ENCODE results near the gene GGTA1. TPM values are rescaled to one million over a fixed set of nuclear protein-coding genes. Genes with fewer than 3 reads are reported as not detected.

GGTA1 gene
- polyA plus RNA-seq, 1 donor (not counting 4 experiments of a cell fraction or from before 2014, with no cell fraction given) = not detected

DNA sequence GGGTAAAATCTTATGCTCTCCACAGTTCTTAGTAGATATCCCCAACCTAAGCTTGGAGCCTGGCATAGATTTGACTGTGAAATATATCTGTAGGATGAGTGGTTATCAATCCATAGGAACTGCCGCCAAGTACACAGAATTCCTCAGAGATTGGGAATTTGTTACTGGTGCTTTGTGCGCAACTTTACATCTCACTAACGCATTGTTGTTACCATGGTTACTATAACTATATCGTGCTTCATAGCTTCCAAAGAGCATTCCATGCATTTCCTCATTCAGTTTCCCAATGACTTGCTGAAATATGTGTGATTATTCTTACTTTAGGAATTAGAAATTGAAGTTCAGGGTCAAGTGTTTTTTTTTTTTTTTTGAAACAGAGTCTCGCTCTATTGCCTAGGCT lies 9.5 kb upstream of the GGTA1 start:
- H3K79me2 ChIP-seq (ENCODE audit: control insufficient read depth, insufficient read depth, low read length) = no peaks in the 10 kb centered on the region
- H3K9me3 ChIP-seq (ENCODE audit: control insufficient read depth, low read depth, low read length) = no peaks in the 10 kb centered on the region
- H3K4me1 ChIP-seq (ENCODE audit: control insufficient read depth, extremely low read depth, insufficient read depth, low read length) = no peaks in the 10 kb centered on the region
- H3K27ac ChIP-seq (ENCODE audit: control insufficient read depth, insufficient read depth, low read length) = no peak overlapping the region
- no peak overlapping the region for H3K9ac ChIP-seq (ENCODE audit: control insufficient read depth, extremely low read depth, insufficient read depth, low read length)
- FAIRE-seq (no peak), DNase-seq (ENCODE audit: low read depth, low spot score) (no peak)
- H3K4me3 ChIP-seq (ENCODE audit: control insufficient read depth in 2 of 3, extremely low read depth in 1 of 3, insufficient read depth in 2 of 3, low read depth in 1 of 3, low read length in 3 of 3) = no peak overlapping the region
- TF ChIP-seq, protein P1, sequence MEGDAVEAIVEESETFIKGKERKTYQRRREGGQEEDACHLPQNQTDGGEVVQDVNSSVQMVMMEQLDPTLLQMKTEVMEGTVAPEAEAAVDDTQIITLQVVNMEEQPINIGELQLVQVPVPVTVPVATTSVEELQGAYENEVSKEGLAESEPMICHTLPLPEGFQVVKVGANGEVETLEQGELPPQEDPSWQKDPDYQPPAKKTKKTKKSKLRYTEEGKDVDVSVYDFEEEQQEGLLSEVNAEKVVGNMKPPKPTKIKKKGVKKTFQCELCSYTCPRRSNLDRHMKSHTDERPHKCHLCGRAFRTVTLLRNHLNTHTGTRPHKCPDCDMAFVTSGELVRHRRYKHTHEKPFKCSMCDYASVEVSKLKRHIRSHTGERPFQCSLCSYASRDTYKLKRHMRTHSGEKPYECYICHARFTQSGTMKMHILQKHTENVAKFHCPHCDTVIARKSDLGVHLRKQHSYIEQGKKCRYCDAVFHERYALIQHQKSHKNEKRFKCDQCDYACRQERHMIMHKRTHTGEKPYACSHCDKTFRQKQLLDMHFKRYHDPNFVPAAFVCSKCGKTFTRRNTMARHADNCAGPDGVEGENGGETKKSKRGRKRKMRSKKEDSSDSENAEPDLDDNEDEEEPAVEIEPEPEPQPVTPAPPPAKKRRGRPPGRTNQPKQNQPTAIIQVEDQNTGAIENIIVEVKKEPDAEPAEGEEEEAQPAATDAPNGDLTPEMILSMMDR (optimal IDR thresholded peaks at IDR 0.05 in 1 of 3, IDR thresholded peaks at IDR 0.05 in 1 of 3, conservative IDR thresholded peaks at IDR 0.05 in 1 of 3; ENCODE audit: extremely low read depth in 1 of 3, insufficient read depth in 2 of 3, low read length in 3 of 3) = no peak
- no peak for TF ChIP-seq EZH2 (IDR thresholded peaks at IDR 0.05; ENCODE audit: low read length)
- H3K27me3 ChIP-seq (ENCODE audit: control insufficient read depth, extremely low read depth, insufficient read depth, low read length) = no peaks in the 10 kb centered on the region
- dilution Hi-C loops (cut with MboI; ENCODE audit: extremely low pct_ligation_motif_present, low sequenced_read_pairs) = no loop called here
- H3K9me1 ChIP-seq (ENCODE audit: control insufficient read depth, extremely low read depth, insufficient read depth, low read length) = no peaks in the 10 kb centered on the region
- no peaks in the 10 kb centered on the region for H3K36me3 ChIP-seq (ENCODE audit: control insufficient read depth in 2 of 2, extremely low read depth in 1 of 2, insufficient read depth in 2 of 2, low read length in 2 of 2)
- no peaks in the 10 kb centered on the region for H4K20me1 ChIP-seq (ENCODE audit: control insufficient read depth, extremely low read depth, insufficient read depth, low read length)
- no peak overlapping the region for H2AFZ ChIP-seq (ENCODE audit: control insufficient read depth, low read length)
- no peak overlapping the region for H3K4me2 ChIP-seq (ENCODE audit: control insufficient read depth, extremely low read depth, insufficient read depth, low read depth, low read length)

DNA sequence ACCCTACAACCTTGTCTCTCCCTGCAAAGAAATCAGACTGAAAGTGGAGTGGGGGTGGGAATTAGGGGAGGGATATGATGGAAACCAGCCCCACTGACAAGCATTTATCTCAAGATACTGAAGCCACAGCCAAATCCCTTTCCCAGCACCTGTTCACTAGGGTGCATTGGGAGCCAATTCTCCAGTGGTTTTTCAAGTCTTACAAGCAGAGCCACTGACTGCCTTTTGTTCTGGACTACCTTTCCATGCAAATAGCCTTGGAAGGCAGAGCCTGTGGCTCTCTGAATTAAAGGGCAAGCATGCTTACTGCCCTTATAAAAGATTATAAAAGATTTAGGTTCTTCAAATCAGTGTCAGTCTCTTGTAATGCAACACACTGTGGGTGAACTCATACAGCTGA lies 8.8 kb upstream of the GGTA1 start:
- no peaks in the 10 kb centered on the region for H3K9me3 ChIP-seq (ENCODE audit: control insufficient read depth, low read depth, low read length)
- no peak overlapping the region for H3K4me2 ChIP-seq (ENCODE audit: control insufficient read depth, extremely low read depth, insufficient read depth, low read depth, low read length)
- DNase-seq (ENCODE audit: low read depth, low spot score) (no peak), FAIRE-seq (no peak)
- no peaks in the 10 kb centered on the region for H4K20me1 ChIP-seq (ENCODE audit: control insufficient read depth, extremely low read depth, insufficient read depth, low read length)
- no peak overlapping the region for H3K27ac ChIP-seq (ENCODE audit: control insufficient read depth, insufficient read depth, low read length)
- no peaks in the 10 kb centered on the region for H3K4me1 ChIP-seq (ENCODE audit: control insufficient read depth, extremely low read depth, insufficient read depth, low read length)
- no peak overlapping the region for H2AFZ ChIP-seq (ENCODE audit: control insufficient read depth, low read length)
- H3K27me3 ChIP-seq (ENCODE audit: control insufficient read depth, extremely low read depth, insufficient read depth, low read length) = no peaks in the 10 kb centered on the region
- no peaks in the 10 kb centered on the region for H3K9me1 ChIP-seq (ENCODE audit: control insufficient read depth, extremely low read depth, insufficient read depth, low read length)
- no peak for TF ChIP-seq EZH2 (IDR thresholded peaks at IDR 0.05; ENCODE audit: low read length)
- TF ChIP-seq, protein P1 (optimal IDR thresholded peaks at IDR 0.05 in 1 of 3, IDR thresholded peaks at IDR 0.05 in 1 of 3, conservative IDR thresholded peaks at IDR 0.05 in 1 of 3; ENCODE audit: extremely low read depth in 1 of 3, insufficient read depth in 2 of 3, low read length in 3 of 3) = no peak
- H3K4me3 ChIP-seq (ENCODE audit: control insufficient read depth in 2 of 3, extremely low read depth in 1 of 3, insufficient read depth in 2 of 3, low read depth in 1 of 3, low read length in 3 of 3) = no peak overlapping the region
- no peaks in the 10 kb centered on the region for H3K79me2 ChIP-seq (ENCODE audit: control insufficient read depth, insufficient read depth, low read length)
- no peaks in the 10 kb centered on the region for H3K36me3 ChIP-seq (ENCODE audit: control insufficient read depth in 2 of 2, extremely low read depth in 1 of 2, insufficient read depth in 2 of 2, low read length in 2 of 2)
- no peak overlapping the region for H3K9ac ChIP-seq (ENCODE audit: control insufficient read depth, extremely low read depth, insufficient read depth, low read length)
- dilution Hi-C loops (cut with MboI; ENCODE audit: extremely low pct_ligation_motif_present, low sequenced_read_pairs) = no loop called here
